Natural killer cell (primary cell): ENCODE data around the gene MEI4. TPM values are rescaled to one million over a fixed set of nuclear protein-coding genes. Genes with fewer than 3 reads are reported as not detected.

ENCODE experiments used
- ATAC-seq, 3 donors: fragments of 150-1000 bp in 2 of 3; fragments of 200-7000 bp in 1 of 3; cut with Tn5 transposase; 1 replicate in 1 of 3; 2 replicates in 2 of 3; pipeline ENCODE4 v1.10.0; 2021; ENCODE audit warnings: mild to moderate bottlenecking in 2 of 3, moderate library complexity in 2 of 3
- DNase-seq, 2 donors: peaks; one replicate each; pipeline versions ENCODE4 v3.0.0 to v3.0.0-alpha.2; 2013 to 2021; ENCODE audit warnings: mixed read lengths in 1 of 2
- H3K27ac ChIP-seq: one replicate; pipeline ENCODE4 v1.5.1; 2013; ENCODE audit warnings: mild to moderate bottlenecking, low read length
- H3K27me3 ChIP-seq: one replicate; pipeline ENCODE4 v1.6.1; 2013; ENCODE audit warnings: low read length; ENCODE audit not compliant: control insufficient read depth, insufficient read depth
- H3K36me3 ChIP-seq: one replicate; pipeline ENCODE4 v1.6.1; 2013; ENCODE audit warnings: low read length; ENCODE audit not compliant: control insufficient read depth, insufficient read depth
- H3K4me1 ChIP-seq: one replicate; pipeline ENCODE4 v1.6.1; 2013; ENCODE audit warnings: low read length; ENCODE audit not compliant: control insufficient read depth, insufficient read depth
- H3K4me3 ChIP-seq: one replicate; pipeline ENCODE4 v1.5.1; 2013; ENCODE audit warnings: low read length
- H3K9me3 ChIP-seq: one replicate; pipeline ENCODE4 v1.6.1; 2013; ENCODE audit warnings: low read length; ENCODE audit not compliant: control insufficient read depth, insufficient read depth
- H3K27ac Mint-ChIP-seq, 2 donors: one replicate each; pipeline ENCODE4 v1.8.0; 2022; ENCODE audit warnings: mild to moderate bottlenecking in 2 of 2, mixed read lengths in 2 of 2, moderate library complexity in 1 of 2
- H3K27me3 Mint-ChIP-seq, 2 donors: one replicate each; pipeline ENCODE4 v1.8.0; 2022; ENCODE audit warnings: low read depth in 2 of 2, mixed read lengths in 2 of 2
- H3K36me3 Mint-ChIP-seq: one replicate; pipeline ENCODE4 v1.8.0; 2022; ENCODE audit warnings: mixed read lengths
- H3K4me1 Mint-ChIP-seq, 2 donors: one replicate each; pipeline ENCODE4 v1.8.0; 2022; ENCODE audit warnings: mixed read lengths in 2 of 2
- H3K4me3 Mint-ChIP-seq: one replicate; pipeline ENCODE4 v1.8.0; 2022; ENCODE audit warnings: mild to moderate bottlenecking, moderate library complexity, mixed read lengths
- H3K9me3 Mint-ChIP-seq, 2 donors: one replicate each; pipeline ENCODE4 v1.8.0; 2022; ENCODE audit warnings: mixed read lengths in 2 of 2
- CTCF ChIP-seq: fragments of 200-600 bp; IDR thresholded peaks from one replicate; pipeline ENCODE4 v1.8.0; 2022; ENCODE audit warnings: antibody characterized with exemption
- whole genome bisulfite sequencing: methylation state at CpG from one replicate; pipeline ENCODE4 v1.1.7; 2013; ENCODE audit warnings: missing lambda C conversion rate; ENCODE audit not compliant: insufficient coverage; 5-methylcytosine and 5-hydroxymethylcytosine counted together
- intact Hi-C: fragments of 100-400 bp; cut with micrococcal nuclease; formaldehyde crosslinking; loops from one replicate; pipeline ENCODE4 v1.14.2; 2022
- total RNA-seq, 4 donors: library from RNA; stranded (reverse); fragments of 120-200 nt in 1 of 4; gene quantifications; one replicate each; pipeline versions ENCODE4 v1.2.3 to v1.2.4, GENCODE V29; 2013 to 2022

The MEI4 gene
- total RNA-seq, 3 donors from 2014 or later (not counting 1 experiment from before 2014, with no cell fraction given): not detected

DNA sequence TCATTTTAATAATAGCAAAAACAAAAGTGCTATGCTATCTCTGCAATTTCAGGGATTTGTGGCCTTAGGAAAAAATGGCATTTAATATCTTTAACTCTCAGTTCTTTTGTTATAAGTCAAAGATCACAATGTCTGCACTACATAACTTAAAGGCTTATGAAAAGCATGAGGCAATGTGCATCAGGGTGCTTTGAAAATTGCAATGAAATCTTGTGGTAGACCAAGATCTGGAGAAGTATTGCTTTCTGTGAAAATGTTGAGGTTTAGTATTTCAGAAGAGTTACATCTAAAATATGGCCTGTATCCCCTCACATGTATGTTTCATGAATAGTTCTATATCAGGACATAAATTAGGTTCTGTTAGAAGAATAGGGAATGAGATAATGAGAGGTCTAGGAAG lies 200.6 kb downstream of the MEI4 start:
- no peak overlapping the region for H3K4me3 ChIP-seq
- DNase-seq (no peak), ATAC-seq (no peak)
- H3K27me3 ChIP-seq: no peaks in the 10 kb centered on the region
- H3K36me3 ChIP-seq: no peaks in the 10 kb centered on the region
- H3K4me1 ChIP-seq: no peaks in the 10 kb centered on the region
- H3K27ac ChIP-seq: no peak overlapping the region
- intact Hi-C loops: no loop called here
- no peaks in the 10 kb centered on the region for H3K27me3 Mint-ChIP-seq
- peaks cover 8 to 19% of the 10 kb centered on the region in 2 donors for H3K9me3 Mint-ChIP-seq
- H3K4me1 Mint-ChIP-seq: no peaks in the 10 kb centered on the region
- no peak overlapping the region for H3K4me3 Mint-ChIP-seq
- no peak overlapping the region for H3K27ac Mint-ChIP-seq
- H3K9me3 ChIP-seq: no peaks in the 10 kb centered on the region
- H3K36me3 Mint-ChIP-seq: no peaks in the 10 kb centered on the region
- TF ChIP-seq CTCF: no peak

GRCh38 chr6:77856391-77856790 lies 203.6 kb downstream of the MEI4 start:
- no peaks in the 10 kb centered on the region for H3K4me1 Mint-ChIP-seq
- H3K4me1 ChIP-seq: no peaks in the 10 kb centered on the region
- no peaks in the 10 kb centered on the region for H3K9me3 ChIP-seq
- no peak overlapping the region for H3K27ac Mint-ChIP-seq
- WGBS: 88% methylated on average over 3 of the region's 5 CpGs
- H3K4me3 ChIP-seq: no peak overlapping the region
- ATAC-seq: no peak
- H3K4me3 Mint-ChIP-seq: no peak overlapping the region
- no peaks in the 10 kb centered on the region for H3K27me3 Mint-ChIP-seq
- no peaks in the 10 kb centered on the region for H3K36me3 ChIP-seq
- no peak for DNase-seq
- intact Hi-C loops: no loop called here
- TF ChIP-seq CTCF: no peak
- H3K36me3 Mint-ChIP-seq: no peaks in the 10 kb centered on the region
- no peaks in the 10 kb centered on the region for H3K27me3 ChIP-seq
- no peak overlapping the region for H3K27ac ChIP-seq
- peaks cover 10 to 12% of the 10 kb centered on the region in 2 donors for H3K9me3 Mint-ChIP-seq

- no peaks in the 10 kb centered on the region for H3K27me3 ChIP-seq
- H3K36me3 ChIP-seq: no peaks in the 10 kb centered on the region
- intact Hi-C loops: no loop called here
- TF ChIP-seq CTCF: no peak
- Mint-ChIP-seq H3K27me3 (no peaks in the 10 kb centered on the region), H3K9me3 (peaks cover 9 to 10% of the 10 kb centered on the region in 2 donors), H3K36me3 (peaks cover 6% of the 10 kb centered on the region), H3K4me1 (no peaks in the 10 kb centered on the region), H3K27ac (no peak overlapping the region), H3K4me3 (no peak overlapping the region)
- no peaks in the 10 kb centered on the region for H3K4me1 ChIP-seq
- ATAC-seq (no peak), DNase-seq (no peak)
- peaks cover 6% of the 10 kb centered on the region for H3K9me3 ChIP-seq
- H3K27ac ChIP-seq: no peak overlapping the region
- H3K4me3 ChIP-seq: no peak overlapping the region
Measured at GRCh38 chr6:77857421-77857820, 204.6 kb downstream of the MEI4 start.

DNA sequence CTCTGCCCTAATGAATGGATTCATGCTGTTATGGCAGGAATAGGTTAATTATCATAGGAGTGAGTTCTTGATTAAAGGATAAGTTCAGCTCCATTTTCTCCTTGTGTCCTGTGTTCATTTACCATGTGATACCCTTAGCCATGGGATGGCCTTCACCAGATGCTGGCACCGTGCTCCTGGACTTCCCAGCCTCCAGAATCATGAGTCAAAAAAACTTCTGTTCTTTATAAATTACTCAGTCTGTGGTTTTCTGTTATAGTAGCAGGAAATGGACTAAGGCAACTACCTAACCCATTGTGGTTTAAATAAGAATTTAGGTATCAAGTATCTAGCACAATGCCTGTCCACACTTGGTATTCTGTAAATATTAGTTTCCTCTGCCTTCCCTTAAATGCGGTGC lies 223.5 kb downstream of the MEI4 start:
- H3K4me3 ChIP-seq: no peak overlapping the region
- H3K36me3 ChIP-seq: no peaks in the 10 kb centered on the region
- no peaks in the 10 kb centered on the region for H3K27me3 ChIP-seq
- no peaks in the 10 kb centered on the region for H3K4me1 ChIP-seq
- Mint-ChIP-seq H3K9me3 (peaks cover 3 to 8% of the 10 kb centered on the region in 2 donors), H3K27me3 (no peaks in the 10 kb centered on the region), H3K27ac (no peak overlapping the region), H3K4me1 (no peaks in the 10 kb centered on the region), H3K4me3 (no peak overlapping the region), H3K36me3 (no peaks in the 10 kb centered on the region)
- intact Hi-C loops: no loop called here
- DNase-seq (no peak), ATAC-seq (no peak)
- TF ChIP-seq CTCF: no peak
- no peak overlapping the region for H3K27ac ChIP-seq
- H3K9me3 ChIP-seq: no peaks in the 10 kb centered on the region
- 56% methylated on average over 2 of the region's 2 CpGs for WGBS
